ENCODE measurements around the gene RGL2.

GRCh38 chr6:33279257-33279695 lies 19.5 kb downstream of the RGL2 start:
- no peak for TF ChIP-seq ZNF217 (IDR thresholded peaks at IDR 0.05)
- TF ChIP-seq CHD2 (IDR thresholded peaks at IDR 0.05; ENCODE audit: borderline replicate concordance, low read depth, low read length), result no peak
- TF ChIP-seq, protein P1, sequence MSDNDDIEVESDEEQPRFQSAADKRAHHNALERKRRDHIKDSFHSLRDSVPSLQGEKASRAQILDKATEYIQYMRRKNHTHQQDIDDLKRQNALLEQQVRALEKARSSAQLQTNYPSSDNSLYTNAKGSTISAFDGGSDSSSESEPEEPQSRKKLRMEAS (IDR thresholded peaks at IDR 0.05; ENCODE audit: low read depth, low read length), result no peak
- no peak for TF ChIP-seq ZSCAN29 (IDR thresholded peaks at IDR 0.05)
- TF ChIP-seq SP1 (IDR thresholded peaks at IDR 0.05; ENCODE audit: low read depth, low read length), result no peak
- TF ChIP-seq CTCF (IDR thresholded peaks at IDR 0.05 in 2 of 3, conservative IDR thresholded peaks at IDR 0.05 in 1 of 3; ENCODE audit: control insufficient read depth in 2 of 3, extremely low read depth in 1 of 3, insufficient read depth in 1 of 3, low read depth in 3 of 3, low read length in 3 of 3), result no peak
